HepG2 (cell line): ENCODE results near the gene POLR1C. TPM values are rescaled to one million over a fixed set of nuclear protein-coding genes. Genes with fewer than 3 reads are reported as not detected.

Source experiments
- DNMT3B ChIP-seq: conservative IDR thresholded peaks from 2 replicates; pipeline ENCODE4 v1.6.1; 2016; ENCODE audit warnings: missing biosample characterization, control low read depth
- FLYWCH1 ChIP-seq: sonication (generic); formaldehyde crosslinking; IDR thresholded peaks from 2 replicates; pipeline ENCODE4 v1.8.1; 2023; ENCODE audit warnings: mild to moderate bottlenecking, missing genetic modification reagents
- HIVEP1 ChIP-seq: sonication (generic); formaldehyde crosslinking; IDR thresholded peaks from 2 replicates; pipeline ENCODE4 v1.4.0; 2020; ENCODE audit warnings: mild to moderate bottlenecking, missing genetic modification reagents
- HNF4A ChIP-seq: sonication (generic); formaldehyde crosslinking; IDR thresholded peaks from 2 replicates; pipeline ENCODE4 v1.4.0; 2020; ENCODE audit warnings: missing genetic modification reagents
- NR0B2 ChIP-seq: sonication (generic); formaldehyde crosslinking; IDR thresholded peaks from 2 replicates; pipeline ENCODE4 v1.4.0; 2020; ENCODE audit warnings: mild to moderate bottlenecking, missing genetic modification reagents
- PRDM15 ChIP-seq: sonication (generic); formaldehyde crosslinking; IDR thresholded peaks from 2 replicates; pipeline ENCODE4 v1.4.0; 2020; ENCODE audit warnings: missing genetic modification reagents
- RERE ChIP-seq: IDR thresholded peaks from 2 replicates; pipeline ENCODE4 v1.6.1; 2016; ENCODE audit warnings: low read depth, missing genetic modification reagents, missing compliant biosample characterization
- REXO4 ChIP-seq: sonication (generic); formaldehyde crosslinking; IDR thresholded peaks from 2 replicates; pipeline ENCODE4 v1.8.0; 2022; ENCODE audit warnings: missing genetic modification reagents, mild to moderate bottlenecking, borderline replicate concordance
- SIX1 ChIP-seq: sonication (generic); formaldehyde crosslinking; IDR thresholded peaks from 2 replicates; pipeline ENCODE4 v1.4.0; 2020; ENCODE audit warnings: missing genetic modification reagents, borderline replicate concordance
- TBX2 ChIP-seq: sonication (generic); formaldehyde crosslinking; IDR thresholded peaks from 2 replicates; pipeline ENCODE4 v1.5.0; 2020; ENCODE audit warnings: missing genetic modification reagents, mild to moderate bottlenecking, borderline replicate concordance
- TBX3 ChIP-seq: fragments of 450-650 bp; IDR thresholded peaks from 2 replicates; pipeline ENCODE4 v1.6.1; 2017; ENCODE audit warnings: antibody characterized with exemption, mild to moderate bottlenecking, inconsistent platforms, borderline replicate concordance
- TFAP4 ChIP-seq: sonication (generic); IDR thresholded peaks from 2 replicates; pipeline ENCODE4 v1.6.1; 2016; ENCODE audit warnings: low read depth, borderline replicate concordance
- TGIF2 ChIP-seq: IDR thresholded peaks from 2 replicates; pipeline ENCODE4 v1.6.1; 2016; ENCODE audit warnings: control low read depth, missing compliant biosample characterization
- ZNF34 ChIP-seq: sonication (generic); formaldehyde crosslinking; IDR thresholded peaks from 2 replicates; pipeline ENCODE4 v1.4.0; 2020; ENCODE audit warnings: mild to moderate bottlenecking, missing genetic modification reagents, borderline replicate concordance
- ZNF44 ChIP-seq: sonication (generic); formaldehyde crosslinking; IDR thresholded peaks from 2 replicates; pipeline ENCODE4 v1.5.1; 2020; ENCODE audit warnings: mild to moderate bottlenecking, missing genetic modification reagents
- ZNF446 ChIP-seq: sonication (generic); formaldehyde crosslinking; IDR thresholded peaks from 2 replicates; pipeline ENCODE4 v1.5.0; 2020; ENCODE audit warnings: mild to moderate bottlenecking, missing genetic modification reagents
- ZNF557 ChIP-seq: sonication (generic); formaldehyde crosslinking; IDR thresholded peaks from 2 replicates; pipeline ENCODE4 v1.4.0; 2020; ENCODE audit warnings: missing genetic modification reagents
- ZNF572 ChIP-seq: sonication (generic); formaldehyde crosslinking; IDR thresholded peaks from 2 replicates; pipeline ENCODE4 v1.5.1; 2020; ENCODE audit warnings: mild to moderate bottlenecking, missing genetic modification reagents
- ZNF749 ChIP-seq: sonication (generic); formaldehyde crosslinking; IDR thresholded peaks from 2 replicates; pipeline ENCODE4 v1.8.0; 2022; ENCODE audit warnings: mild to moderate bottlenecking, missing genetic modification reagents, moderate library complexity, borderline replicate concordance
- polyA plus RNA-seq, 8 experiments: library from polyadenylated mRNA; depleted of rRNA in 3 of 8; stranded (reverse) in 7 of 8; unstranded in 1 of 8; fragments of >200 nt; fragmentation: Illumina TruSeq in 4 of 8; extraction: Trizol in 4 of 8; gene quantifications; 2 replicates each; pipeline versions ENCODE4 v1.2.1 to v1.2.3, GENCODE V29; 2011 to 2016; ENCODE audit warnings: low read depth in 4 of 8, missing spikeins in 1 of 8, mixed read lengths in 1 of 8; ENCODE audit not compliant: insufficient read depth in 1 of 8
- total RNA-seq, 5 experiments: library from RNA; depleted of rRNA; stranded (reverse); fragments of >200 nt; fragmentation: Illumina TruSeq; extraction: Trizol; gene quantifications; 2 replicates each; pipeline ENCODE4 v1.2.3, GENCODE V29; 2016; ENCODE audit warnings: low read depth in 1 of 5

The POLR1C gene
- total and polyA plus RNA-seq, 2 of the 13 experiments (the other 11 are each of a cell fraction or from before 2014, with no cell fraction given), result 62.6 to 72.2 TPM

GRCh38 chr6:43477235-43478007, 39.5 kb upstream of the POLR1C start, which contains the start of gene TJAP1 (continued):
- TF ChIP-seq ZNF34 (CRISPR knock-in tag) (0 out of 2 replicates have a peak, but pooled peaks have one; percentile 88), NR0B2 (CRISPR knock-in tag) (0 out of 2 replicates have a peak, but pooled peaks have one; percentile 54), ZNF44 (CRISPR knock-in tag) (no peak), RERE (CRISPR knock-in tag) (no peak), PRDM15 (CRISPR knock-in tag) (no peak; the same call in 1 of the 2 replicates), FLYWCH1 (CRISPR knock-in tag) (no peak), ZNF749 (CRISPR knock-in tag) (peak; percentile 33; the same call in 1 of the 2 replicates), TFAP4 (peak; percentile 74; the same call in 1 of the 2 replicates), HNF4A (no peak), SIX1 (CRISPR knock-in tag) (no peak), TGIF2 (CRISPR knock-in tag) (peak; percentile 68), REXO4 (CRISPR knock-in tag) (no peak), HIVEP1 (CRISPR knock-in tag) (peak; percentile 100), ZNF572 (CRISPR knock-in tag) (0 out of 2 replicates have a peak, but pooled peaks have one; percentile 30), TBX3 (no peak), DNMT3B (CRISPR knock-in tag) (peak; percentile 92), ZNF446 (CRISPR knock-in tag) (no peak; the same call in 1 of the 2 replicates), ZNF557 (no peak), TBX2 (CRISPR knock-in tag) (peak; percentile 40; the same call in 1 of the 2 replicates)
